Adipocyte (in vitro differentiated cells): Measurements from ENCODE around the gene ITGAX.

Experiments
- DNase-seq: peaks from one replicate; pipeline ENCODE4 v3.0.0-alpha.2; 2015; ENCODE audit warnings: low read depth
- H3K27me3 ChIP-seq: replicated peaks from 2 replicates; pipeline ENCODE4 v1.7.0; 2013; ENCODE audit warnings: mild to moderate bottlenecking, low read length, moderate library complexity; ENCODE audit not compliant: control insufficient read depth, insufficient read depth
- H3K36me3 ChIP-seq: 2 replicates; pipeline ENCODE4 v1.7.0; 2013; ENCODE audit warnings: low read length, mild to moderate bottlenecking, moderate library complexity; ENCODE audit not compliant: control insufficient read depth, insufficient read depth, severe bottlenecking
- H3K4me1 ChIP-seq: 2 replicates; pipeline ENCODE4 v1.7.0; 2013; ENCODE audit warnings: mild to moderate bottlenecking, low read length, moderate library complexity; ENCODE audit not compliant: control insufficient read depth, insufficient read depth
- H3K4me3 ChIP-seq: 2 replicates; pipeline ENCODE4 v1.7.0; 2013; ENCODE audit warnings: mild to moderate bottlenecking, low read length, moderate library complexity
- H3K9ac ChIP-seq: 2 replicates; pipeline ENCODE4 v1.7.0; 2013; ENCODE audit warnings: mild to moderate bottlenecking, low read length, moderate library complexity
- H3K9me3 ChIP-seq: 2 replicates; pipeline ENCODE4 v1.7.0; 2013; ENCODE audit warnings: mild to moderate bottlenecking, low read length, moderate library complexity; ENCODE audit not compliant: control insufficient read depth

The ITGAX gene

DNA sequence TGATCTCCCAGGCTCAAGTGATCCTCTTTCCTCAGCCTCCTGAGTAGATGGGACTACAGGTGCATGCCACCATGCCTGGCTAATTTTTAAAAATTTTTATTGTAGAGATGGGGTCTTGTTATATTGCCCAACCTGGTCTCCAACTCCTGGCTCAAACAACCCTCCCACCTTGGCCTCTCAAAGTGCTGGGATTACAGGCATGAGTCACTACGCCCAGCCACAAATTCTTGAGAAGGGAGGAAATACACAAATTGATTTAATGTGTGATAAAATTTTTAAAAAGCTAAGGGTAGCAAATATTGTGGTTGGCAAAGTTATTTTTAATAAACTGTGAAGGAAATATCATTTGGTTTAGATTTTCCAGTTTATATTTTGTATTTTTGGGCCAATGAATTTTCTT is 47.7 kb downstream of the ITGAX start:
- H3K27me3 ChIP-seq: no peaks in the 10 kb centered on the region
- H3K4me3 ChIP-seq: no peak overlapping the region
- H3K4me1 ChIP-seq: peaks cover 3% of the 10 kb centered on the region
- H3K9me3 ChIP-seq: peaks cover 8% of the 10 kb centered on the region
- H3K9ac ChIP-seq: no peak overlapping the region
- DNase-seq: peak; percentile 46
- H3K36me3 ChIP-seq: no peaks in the 10 kb centered on the region

DNA sequence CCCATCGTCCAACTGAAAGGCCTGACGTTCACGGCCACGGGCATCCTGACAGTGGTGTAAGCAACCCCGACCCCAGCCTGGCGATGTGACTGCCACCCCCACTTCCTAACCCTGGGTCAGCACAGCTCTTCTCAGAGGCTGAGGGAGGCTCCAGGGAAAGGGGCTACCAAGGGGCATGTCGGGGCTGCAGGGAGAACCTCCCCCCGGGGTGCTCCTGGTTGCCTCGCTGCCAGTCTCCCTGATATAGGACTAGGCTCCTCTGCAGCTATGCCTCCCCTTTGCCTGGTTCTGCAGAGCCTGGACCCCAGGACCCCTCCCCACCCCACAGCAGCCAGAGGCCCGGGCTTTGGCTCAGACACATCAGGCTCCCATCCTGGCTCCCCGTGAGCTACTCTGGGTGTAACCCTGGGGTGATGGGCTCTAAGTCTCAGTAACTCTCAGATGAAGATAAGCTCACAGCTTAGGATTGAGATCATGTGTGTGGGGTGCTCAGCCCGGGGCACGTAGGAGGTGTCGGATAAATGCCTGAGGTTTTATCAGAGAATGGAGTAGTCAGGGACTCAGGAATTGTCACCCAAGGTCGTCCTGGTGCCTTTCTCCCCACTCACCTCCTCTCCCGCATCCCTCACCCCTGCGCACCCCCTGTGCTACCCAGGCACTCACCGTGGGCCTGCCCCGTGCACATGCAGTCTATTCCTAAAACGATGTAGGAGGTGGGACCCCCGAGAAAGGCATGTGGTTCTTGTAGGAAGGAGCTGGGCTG is 48.8 kb downstream of the ITGAX start:
- H3K4me1 ChIP-seq: peaks cover 3% of the 10 kb centered on the region
- no peaks in the 10 kb centered on the region for H3K36me3 ChIP-seq
- peak overlapping the region; percentile 82 for H3K4me3 ChIP-seq
- H3K27me3 ChIP-seq: peaks cover 7% of the 10 kb centered on the region
- H3K9me3 ChIP-seq: peaks cover 8% of the 10 kb centered on the region
- no peak for DNase-seq
- H3K9ac ChIP-seq: peak overlapping the region; percentile 79

DNA sequence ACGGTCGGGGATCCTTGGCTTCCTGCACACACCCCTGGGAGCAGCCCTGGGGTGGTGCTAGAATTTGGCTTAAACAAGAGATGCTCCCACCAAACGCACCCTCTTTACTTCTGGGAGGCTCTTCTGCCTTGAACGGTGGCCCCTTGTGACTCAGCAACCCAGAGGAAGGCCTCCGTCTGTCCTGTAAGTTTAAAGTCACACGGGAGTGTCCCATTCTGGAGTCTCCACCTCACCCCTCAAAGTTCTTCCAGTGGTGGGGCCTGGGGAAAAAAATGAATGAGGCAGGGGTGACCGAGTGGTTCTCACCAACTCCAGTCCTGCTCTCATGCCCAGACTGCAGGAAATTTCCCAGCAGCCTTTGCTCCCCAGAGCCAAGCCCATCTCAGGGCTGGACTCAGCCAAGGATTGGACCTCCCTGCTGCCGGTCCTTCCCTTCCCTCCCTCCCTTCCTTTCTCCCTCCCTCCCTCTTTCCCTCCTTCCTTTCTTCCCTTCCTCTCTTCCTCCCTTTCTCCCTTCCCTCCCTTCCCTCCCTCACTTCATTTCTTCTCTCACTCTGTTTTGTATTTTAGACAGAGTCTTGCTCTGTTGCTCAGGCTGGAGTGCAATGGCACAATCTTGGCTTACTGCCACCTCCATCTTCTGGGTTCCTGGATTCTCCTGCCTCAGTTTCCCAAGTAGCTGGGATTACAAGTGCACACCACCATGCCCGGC is 49.5 kb downstream of the ITGAX start:
- H3K9ac ChIP-seq: peak overlapping the region; percentile 79
- no peaks in the 10 kb centered on the region for H3K36me3 ChIP-seq
- H3K4me3 ChIP-seq: peak overlapping the region; percentile 82
- H3K4me1 ChIP-seq: peaks cover 3% of the 10 kb centered on the region
- H3K9me3 ChIP-seq: peaks cover 6% of the 10 kb centered on the region
- peaks cover 7% of the 10 kb centered on the region for H3K27me3 ChIP-seq
- DNase-seq: peak; percentile 23

DNA sequence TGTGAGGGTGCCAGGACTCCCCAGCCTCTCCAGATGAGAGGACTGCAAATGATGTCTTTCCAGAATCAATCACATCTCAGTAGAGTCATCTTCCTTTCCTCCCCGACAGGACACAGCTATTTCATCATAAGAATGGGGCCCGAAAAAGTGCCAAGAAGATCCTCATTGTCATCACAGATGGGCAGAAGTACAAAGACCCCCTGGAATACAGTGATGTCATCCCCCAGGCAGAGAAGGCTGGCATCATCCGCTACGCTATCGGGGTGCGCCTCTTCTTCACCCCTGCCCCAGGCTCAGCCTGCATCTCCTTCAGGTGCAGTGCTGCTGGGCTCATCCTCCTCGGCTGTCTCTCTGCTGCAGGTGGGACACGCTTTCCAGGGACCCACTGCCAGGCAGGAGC is 52.4 kb downstream of the ITGAX start:
- Histone ChIP-seq H3K9me3 (no peaks in the 10 kb centered on the region), H3K9ac (no peak overlapping the region), H3K4me1 (peaks cover 3% of the 10 kb centered on the region), H3K36me3 (no peaks in the 10 kb centered on the region), H3K4me3 (no peak overlapping the region), H3K27me3 (peaks cover 7% of the 10 kb centered on the region)
- no peak for DNase-seq

DNA sequence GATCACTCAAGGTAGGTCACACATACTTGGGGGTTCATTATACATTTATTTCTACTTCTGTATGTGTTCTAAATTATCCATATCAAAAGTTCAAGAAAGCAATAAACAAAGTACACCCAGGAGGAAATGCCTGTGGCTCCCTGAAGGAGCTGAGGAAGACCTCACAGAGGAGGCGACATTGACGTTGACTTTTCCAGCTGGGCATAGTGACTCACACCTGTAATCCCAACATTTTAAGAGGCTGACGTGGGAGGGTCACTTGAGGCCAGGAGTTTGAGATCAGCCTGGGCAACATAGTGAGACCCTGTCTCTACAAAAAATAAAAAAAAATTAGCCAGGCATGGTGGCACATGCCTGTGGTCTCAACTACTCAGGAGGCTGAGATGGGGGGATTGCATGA is 54.5 kb downstream of the ITGAX start:
- Histone ChIP-seq H3K4me3 (no peak overlapping the region), H3K9ac (no peak overlapping the region), H3K9me3 (no peaks in the 10 kb centered on the region), H3K4me1 (no peaks in the 10 kb centered on the region), H3K27me3 (peaks cover 15% of the 10 kb centered on the region), H3K36me3 (no peaks in the 10 kb centered on the region)
- peak; percentile 4 for DNase-seq

DNA sequence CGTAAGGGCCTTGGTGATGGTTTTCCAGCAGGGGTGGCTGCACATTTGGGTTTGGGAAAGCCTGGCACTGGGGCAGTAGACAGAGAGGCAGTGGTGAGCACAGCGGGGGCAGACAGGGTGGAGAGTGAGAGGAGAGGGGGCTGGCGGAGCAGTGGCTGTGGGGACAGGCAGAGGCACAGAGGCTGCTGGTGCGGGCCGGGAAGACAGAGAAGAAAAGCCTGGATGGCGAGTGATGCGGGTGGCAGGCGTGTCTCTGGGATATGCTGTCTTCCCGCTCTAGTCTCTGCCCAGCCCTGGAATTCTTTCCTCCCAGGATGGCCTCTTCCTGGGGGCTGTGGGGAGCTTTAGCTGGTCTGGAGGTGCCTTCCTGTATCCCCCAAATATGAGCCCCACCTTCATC is 55.1 kb downstream of the ITGAX start:
- Histone ChIP-seq H3K4me3 (no peak overlapping the region), H3K9me3 (no peaks in the 10 kb centered on the region), H3K36me3 (no peaks in the 10 kb centered on the region), H3K4me1 (no peaks in the 10 kb centered on the region), H3K9ac (no peak overlapping the region), H3K27me3 (peaks cover 16% of the 10 kb centered on the region)
- DNase-seq: no peak

DNA sequence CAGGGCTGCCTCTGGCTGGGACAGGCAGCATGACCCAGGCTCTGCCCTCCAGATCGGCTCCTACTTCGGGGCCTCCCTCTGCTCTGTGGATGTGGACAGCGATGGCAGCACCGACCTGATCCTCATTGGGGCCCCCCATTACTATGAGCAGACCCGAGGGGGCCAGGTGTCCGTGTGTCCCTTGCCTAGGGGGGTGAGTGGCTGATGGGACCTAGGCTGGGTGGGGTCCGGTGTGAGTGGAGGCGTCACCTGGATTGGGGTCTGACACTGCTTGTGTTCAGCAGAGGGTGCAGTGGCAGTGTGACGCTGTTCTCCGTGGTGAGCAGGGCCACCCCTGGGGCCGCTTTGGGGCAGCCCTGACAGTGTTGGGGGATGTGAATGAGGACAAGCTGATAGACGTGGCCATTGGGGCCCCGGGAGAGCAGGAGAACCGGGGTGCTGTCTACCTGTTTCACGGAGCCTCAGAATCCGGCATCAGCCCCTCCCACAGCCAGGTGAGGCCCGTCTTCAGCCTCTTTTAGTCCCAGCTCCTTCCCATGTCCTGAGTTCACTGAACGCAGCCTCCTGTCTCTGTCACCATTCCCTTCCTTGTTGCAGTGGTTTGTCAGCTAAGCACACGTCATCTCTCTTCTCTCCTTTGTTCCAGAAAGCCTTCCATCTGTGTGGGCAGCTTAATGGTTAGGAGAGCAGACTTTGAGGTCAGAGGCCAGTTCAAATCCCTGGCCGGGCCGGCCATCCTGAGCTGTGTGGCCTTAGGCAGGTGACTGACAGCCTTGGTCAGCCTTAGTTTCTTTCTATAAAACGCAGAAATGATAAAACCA is 56.3 kb downstream of the ITGAX start:
- no peak overlapping the region for H3K9ac ChIP-seq
- DNase-seq: no peak
- no peak overlapping the region for H3K4me3 ChIP-seq

DNA sequence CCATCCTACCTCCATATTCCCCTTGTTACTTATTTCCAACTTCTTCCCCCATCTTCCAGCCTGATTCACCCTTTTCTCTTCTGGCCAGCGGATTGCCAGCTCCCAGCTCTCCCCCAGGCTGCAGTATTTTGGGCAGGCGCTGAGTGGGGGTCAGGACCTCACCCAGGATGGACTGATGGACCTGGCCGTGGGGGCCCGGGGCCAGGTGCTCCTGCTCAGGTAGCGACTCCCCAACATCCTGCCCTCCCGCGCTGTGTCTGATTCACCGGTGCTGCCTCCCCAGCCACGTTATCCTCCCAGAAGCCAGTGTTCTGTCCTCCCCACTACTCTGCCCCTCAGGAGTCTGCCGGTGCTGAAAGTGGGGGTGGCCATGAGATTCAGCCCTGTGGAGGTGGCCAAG is 57.8 kb downstream of the ITGAX start:
- Histone ChIP-seq H3K4me1 (no peaks in the 10 kb centered on the region), H3K4me3 (no peak overlapping the region), H3K9ac (no peak overlapping the region), H3K9me3 (peaks cover 9% of the 10 kb centered on the region), H3K36me3 (no peaks in the 10 kb centered on the region), H3K27me3 (peaks cover 21% of the 10 kb centered on the region)
- DNase-seq: no peak

More for the DNA sequence above, 56.3 kb downstream of the ITGAX start:
- Histone ChIP-seq H3K4me1 (no peaks in the 10 kb centered on the region), H3K27me3 (peaks cover 21% of the 10 kb centered on the region), H3K9me3 (peaks cover 5% of the 10 kb centered on the region), H3K36me3 (no peaks in the 10 kb centered on the region)

DNA sequence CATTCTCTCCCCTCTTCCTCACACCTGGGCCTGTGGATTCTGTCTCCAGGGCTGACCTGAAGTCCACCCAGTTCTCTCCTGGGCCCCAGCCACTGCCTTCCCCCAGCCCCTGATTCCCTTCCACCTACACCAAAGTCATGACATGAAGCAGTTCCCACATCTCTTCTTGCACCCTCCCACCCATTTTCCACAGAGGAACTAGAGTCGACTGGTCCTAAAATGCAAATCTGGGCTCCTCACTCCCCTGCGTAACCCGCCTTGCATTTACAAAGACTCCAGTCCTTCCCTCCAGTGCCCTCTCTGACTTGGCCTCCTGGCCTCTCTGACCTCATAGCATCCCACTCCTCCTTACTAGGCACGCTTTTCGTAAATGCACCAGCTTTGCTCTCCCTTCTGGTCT is 58.4 kb downstream of the ITGAX start:
- Histone ChIP-seq H3K9ac (no peak overlapping the region), H3K4me1 (no peaks in the 10 kb centered on the region), H3K9me3 (peaks cover 9% of the 10 kb centered on the region), H3K36me3 (no peaks in the 10 kb centered on the region), H3K27me3 (peaks cover 17% of the 10 kb centered on the region), H3K4me3 (no peak overlapping the region)
- no peak for DNase-seq

DNA sequence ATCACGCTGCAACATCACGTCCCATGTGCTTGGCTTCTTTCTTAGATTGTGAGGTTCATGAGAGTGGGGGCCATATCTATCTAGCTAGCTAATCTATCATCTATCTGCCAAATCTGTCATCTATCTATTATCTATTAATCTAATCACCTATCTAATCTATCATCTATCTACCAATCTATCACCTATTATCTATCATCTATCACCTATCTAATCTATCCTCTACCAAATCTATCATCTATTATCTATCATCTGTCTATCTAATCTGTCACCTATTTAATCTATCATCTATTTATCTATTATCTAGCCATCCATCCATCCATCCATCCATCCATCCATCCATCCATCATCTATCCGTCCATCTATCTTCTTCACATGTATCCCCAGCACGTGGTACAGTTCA is 59.0 kb downstream of the ITGAX start:
- Histone ChIP-seq H3K4me1 (no peaks in the 10 kb centered on the region), H3K9me3 (peaks cover 9% of the 10 kb centered on the region), H3K4me3 (no peak overlapping the region), H3K9ac (no peak overlapping the region), H3K27me3 (peaks cover 13% of the 10 kb centered on the region), H3K36me3 (no peaks in the 10 kb centered on the region)
- DNase-seq: no peak

DNA sequence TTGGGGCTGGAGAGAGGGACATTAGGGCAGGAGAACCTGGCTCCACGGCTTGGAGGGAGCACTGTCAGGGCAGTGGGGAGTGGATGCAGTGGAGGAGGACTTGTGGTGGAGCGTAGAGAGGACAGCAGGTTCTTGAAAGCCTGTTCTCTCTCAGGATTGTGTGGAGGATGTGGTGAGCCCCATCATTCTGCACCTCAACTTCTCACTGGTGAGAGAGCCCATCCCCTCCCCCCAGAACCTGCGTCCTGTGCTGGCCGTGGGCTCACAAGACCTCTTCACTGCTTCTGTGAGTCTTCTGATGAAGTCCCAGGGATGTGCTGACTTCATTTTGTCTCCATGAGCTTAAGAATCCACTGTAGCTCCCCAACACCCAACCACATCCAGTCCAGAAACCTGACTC is 59.7 kb downstream of the ITGAX start:
- no peaks in the 10 kb centered on the region for H3K36me3 ChIP-seq
- H3K4me3 ChIP-seq: no peak overlapping the region
- H3K4me1 ChIP-seq: no peaks in the 10 kb centered on the region
- no peak for DNase-seq
- no peak overlapping the region for H3K9ac ChIP-seq
- H3K9me3 ChIP-seq: peaks cover 9% of the 10 kb centered on the region
- H3K27me3 ChIP-seq: peaks cover 13% of the 10 kb centered on the region
